Skeletal muscle satellite cell (primary cell): Measurements from ENCODE around the gene TXNRD3.

Source experiments
- H3K27me3 ChIP-seq: 2 replicates; pipeline ENCODE4 v1.7.0; 2013; ENCODE audit warnings: low read length; ENCODE audit not compliant: control insufficient read depth, insufficient read depth
- H3K36me3 ChIP-seq: 2 replicates; pipeline ENCODE4 v1.7.0; 2013; ENCODE audit warnings: mild to moderate bottlenecking, control low read depth, low read length; ENCODE audit not compliant: insufficient read depth
- H3K4me1 ChIP-seq: 2 replicates; pipeline ENCODE4 v1.7.0; 2013; ENCODE audit warnings: low read length; ENCODE audit not compliant: control insufficient read depth, insufficient read depth
- H3K4me2 ChIP-seq: 2 replicates; pipeline ENCODE4 v1.7.0; 2013; ENCODE audit warnings: mild to moderate bottlenecking, low read length
- H3K4me3 ChIP-seq: 2 replicates; pipeline ENCODE4 v1.7.0; 2013; ENCODE audit warnings: low read length
- H3K9ac ChIP-seq: 2 replicates; pipeline ENCODE4 v1.7.0; 2013; ENCODE audit warnings: mild to moderate bottlenecking, low read depth, low read length, moderate library complexity
- H3K9me3 ChIP-seq: replicated peaks from 2 replicates; pipeline ENCODE4 v1.7.0; 2013; ENCODE audit warnings: mild to moderate bottlenecking, control low read depth, low read length

TXNRD3 gene

GRCh38 chr3:126577261-126577660 is 77.7 kb downstream of the TXNRD3 start:
- Histone ChIP-seq H3K4me1 (no peaks in the 10 kb centered on the region), H3K27me3 (peaks cover 11% of the 10 kb centered on the region), H3K9me3 (no peaks in the 10 kb centered on the region), H3K9ac (no peak overlapping the region), H3K36me3 (no peaks in the 10 kb centered on the region), H3K4me2 (no peak overlapping the region), H3K4me3 (no peak overlapping the region)

- H3K4me2 ChIP-seq = no peak overlapping the region
- H3K36me3 ChIP-seq = no peaks in the 10 kb centered on the region
- no peak overlapping the region for H3K9ac ChIP-seq
- H3K9me3 ChIP-seq = no peaks in the 10 kb centered on the region
- H3K4me1 ChIP-seq = no peaks in the 10 kb centered on the region
- H3K27me3 ChIP-seq = peaks cover 11% of the 10 kb centered on the region
- no peak overlapping the region for H3K4me3 ChIP-seq
Observed at GRCh38 chr3:126573492-126574117, 81.3 kb downstream of the TXNRD3 start.

GRCh38 chr3:126571078-126571477 is 83.8 kb downstream of the TXNRD3 start:
- Histone ChIP-seq H3K27me3 (peaks cover 29% of the 10 kb centered on the region), H3K4me3 (no peak overlapping the region), H3K36me3 (no peaks in the 10 kb centered on the region), H3K4me1 (no peaks in the 10 kb centered on the region), H3K9me3 (no peaks in the 10 kb centered on the region), H3K4me2 (no peak overlapping the region), H3K9ac (no peak overlapping the region)

GRCh38 chr3:126570103-126570541 is 84.8 kb downstream of the TXNRD3 start:
- H3K4me1 ChIP-seq = no peaks in the 10 kb centered on the region
- H3K4me2 ChIP-seq = no peak overlapping the region
- H3K4me3 ChIP-seq = no peak overlapping the region
- H3K36me3 ChIP-seq = no peaks in the 10 kb centered on the region
- H3K9me3 ChIP-seq = no peaks in the 10 kb centered on the region
- H3K27me3 ChIP-seq = peaks cover 39% of the 10 kb centered on the region
- H3K9ac ChIP-seq = no peak overlapping the region

GRCh38 chr3:126569390-126569975 is 85.4 kb downstream of the TXNRD3 start:
- no peaks in the 10 kb centered on the region for H3K9me3 ChIP-seq
- H3K4me2 ChIP-seq = no peak overlapping the region
- no peak overlapping the region for H3K9ac ChIP-seq
- no peak overlapping the region for H3K4me3 ChIP-seq
- H3K4me1 ChIP-seq = no peaks in the 10 kb centered on the region
- H3K27me3 ChIP-seq = peaks cover 43% of the 10 kb centered on the region
- H3K36me3 ChIP-seq = no peaks in the 10 kb centered on the region

DNA sequence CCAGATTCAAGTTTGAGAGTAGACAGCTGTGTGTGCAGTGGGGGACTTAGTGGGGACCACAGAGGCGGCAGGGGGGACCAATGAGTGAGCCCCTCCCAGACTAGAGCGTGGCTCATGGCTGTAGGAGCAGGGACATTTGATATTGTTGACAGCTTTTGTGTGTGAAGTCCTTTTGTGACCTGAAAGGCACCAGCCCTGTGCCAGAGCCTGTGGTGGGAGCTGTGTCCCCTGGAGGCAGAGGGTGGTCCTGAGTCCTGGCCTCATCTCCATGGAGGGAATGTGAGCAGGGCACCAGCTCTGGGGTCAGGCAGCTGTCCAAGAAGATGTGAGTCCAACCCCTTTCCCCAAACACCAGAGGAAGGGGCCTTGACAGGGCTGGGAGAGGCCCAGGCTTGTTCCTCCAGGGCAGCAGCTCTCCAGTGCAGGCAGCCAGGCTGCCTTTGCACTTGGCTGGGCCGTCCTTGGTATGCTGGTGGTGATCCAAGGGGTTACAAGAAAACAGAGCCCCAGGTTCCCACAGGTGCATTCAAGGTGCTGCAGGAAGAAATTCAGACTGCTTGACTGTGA is 86.1 kb downstream of the TXNRD3 start:
- peaks cover 50% of the 10 kb centered on the region for H3K27me3 ChIP-seq
- H3K4me1 ChIP-seq = no peaks in the 10 kb centered on the region
- H3K4me3 ChIP-seq = no peak overlapping the region
- H3K9me3 ChIP-seq = no peaks in the 10 kb centered on the region
- no peaks in the 10 kb centered on the region for H3K36me3 ChIP-seq
- no peak overlapping the region for H3K9ac ChIP-seq
- H3K4me2 ChIP-seq = no peak overlapping the region

GRCh38 chr3:126567696-126568438 is 87.1 kb downstream of the TXNRD3 start:
- Histone ChIP-seq H3K27me3 (peaks cover 55% of the 10 kb centered on the region), H3K4me1 (no peaks in the 10 kb centered on the region), H3K4me2 (no peak overlapping the region), H3K9me3 (no peaks in the 10 kb centered on the region), H3K9ac (no peak overlapping the region), H3K4me3 (no peak overlapping the region), H3K36me3 (no peaks in the 10 kb centered on the region)

DNA sequence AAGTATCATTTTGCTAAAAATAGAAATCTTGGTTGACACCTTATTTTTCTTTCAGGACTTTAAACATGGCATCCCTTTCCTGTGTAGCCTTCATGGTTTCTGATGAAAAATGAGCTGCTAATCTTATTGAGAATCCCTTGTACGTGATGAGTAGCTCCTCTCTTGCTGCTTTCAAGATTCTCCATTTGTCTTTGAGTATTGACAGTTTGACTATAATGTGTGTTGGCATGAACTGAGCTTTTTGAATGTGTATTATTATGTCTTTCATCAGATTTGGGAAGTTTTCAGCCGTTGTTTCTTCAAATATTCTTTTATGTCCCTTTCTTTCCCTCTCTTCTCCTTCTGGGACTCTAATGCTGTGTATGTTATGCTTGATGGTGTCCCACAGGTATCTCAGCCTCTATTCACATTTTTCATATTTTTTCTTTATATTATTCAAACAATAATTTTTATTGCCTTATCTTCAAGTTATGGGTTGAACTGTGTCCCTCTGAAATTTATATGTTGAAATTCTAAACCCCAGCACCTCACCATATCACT is 92.1 kb downstream of the TXNRD3 start:
- Histone ChIP-seq H3K27me3 (peaks cover 84% of the 10 kb centered on the region), H3K36me3 (no peaks in the 10 kb centered on the region), H3K4me1 (no peaks in the 10 kb centered on the region), H3K9me3 (no peaks in the 10 kb centered on the region), H3K9ac (no peak overlapping the region), H3K4me3 (no peak overlapping the region), H3K4me2 (no peak overlapping the region)

DNA sequence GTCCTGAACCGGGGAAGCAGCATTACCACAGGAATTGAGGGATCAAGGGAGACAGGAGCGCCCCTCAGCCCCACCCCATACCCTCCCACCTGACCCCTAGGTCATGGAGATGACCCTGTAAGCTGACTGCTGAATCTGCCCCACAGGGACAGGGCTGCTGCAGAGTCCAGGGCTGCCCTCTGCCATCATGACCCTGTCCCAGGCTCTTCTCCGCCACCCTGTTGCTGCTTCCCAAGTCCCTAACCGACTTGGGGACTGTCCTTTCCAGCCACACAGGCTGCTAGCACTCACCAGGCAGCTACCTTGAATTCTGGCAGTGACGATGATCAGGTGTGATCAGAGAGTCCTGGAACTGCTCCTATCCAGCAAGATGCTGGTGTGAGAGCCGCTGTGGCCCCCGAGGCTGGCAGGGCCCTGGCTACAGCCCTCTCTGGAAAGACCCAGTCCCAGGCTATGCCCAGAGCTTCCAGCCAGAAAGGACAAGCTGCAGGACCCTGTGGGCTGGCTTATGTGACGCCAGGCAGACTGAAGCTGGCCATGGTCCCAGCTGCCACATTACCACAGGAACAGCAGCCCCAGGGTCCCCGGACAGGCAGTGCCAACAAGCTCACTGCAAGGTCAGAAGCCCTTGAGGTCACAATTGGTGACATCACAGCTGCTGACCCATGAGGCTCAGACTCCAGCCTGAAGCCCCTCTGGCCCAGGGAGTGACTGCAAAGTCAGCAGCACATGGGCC is 96.4 kb downstream of the TXNRD3 start, which contains the start of gene C3orf22:
TSS of gene C3orf22 (minus strand) at position 597 of the 736 bp plus-strand sequence. CDS start 5,542 bp downstream, outside the sequence.
- no peak within 1 kb of the TSS for H3K4me3 ChIP-seq
- no peaks in the 10 kb centered on the region for H3K4me1 ChIP-seq
- no peaks in the 10 kb centered on the region for H3K9me3 ChIP-seq
- H3K27me3 ChIP-seq = peaks cover 61% of the 10 kb centered on the region
- no peaks in the 10 kb centered on the region for H3K36me3 ChIP-seq
- no peak within 1 kb of the TSS for H3K4me2 ChIP-seq
- no peak within 1 kb of the TSS for H3K9ac ChIP-seq

DNA sequence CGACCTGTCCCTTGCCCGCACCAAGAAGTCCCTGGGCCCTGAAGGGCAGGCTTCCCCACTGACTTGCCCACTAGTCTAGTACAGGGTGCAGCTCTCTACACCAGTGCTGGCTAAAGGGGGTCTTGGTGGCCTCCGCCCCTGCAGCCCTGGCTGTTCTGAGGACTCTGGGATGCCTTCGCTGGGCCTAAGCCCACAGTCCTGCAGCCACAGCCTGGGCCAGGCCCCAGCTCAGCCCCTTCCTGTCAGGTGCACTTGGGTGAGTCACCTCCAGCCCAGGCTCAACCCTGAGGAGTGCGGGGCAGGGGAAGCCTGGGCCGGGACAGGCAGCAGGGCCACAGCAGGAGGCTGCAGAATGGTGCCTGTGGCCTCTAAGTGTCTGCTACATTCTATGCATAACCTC is 97.2 kb downstream of the TXNRD3 start:
- Histone ChIP-seq H3K4me3 (no peak overlapping the region), H3K36me3 (no peaks in the 10 kb centered on the region), H3K4me1 (no peaks in the 10 kb centered on the region), H3K9me3 (no peaks in the 10 kb centered on the region), H3K9ac (no peak overlapping the region), H3K27me3 (peaks cover 60% of the 10 kb centered on the region), H3K4me2 (no peak overlapping the region)

DNA sequence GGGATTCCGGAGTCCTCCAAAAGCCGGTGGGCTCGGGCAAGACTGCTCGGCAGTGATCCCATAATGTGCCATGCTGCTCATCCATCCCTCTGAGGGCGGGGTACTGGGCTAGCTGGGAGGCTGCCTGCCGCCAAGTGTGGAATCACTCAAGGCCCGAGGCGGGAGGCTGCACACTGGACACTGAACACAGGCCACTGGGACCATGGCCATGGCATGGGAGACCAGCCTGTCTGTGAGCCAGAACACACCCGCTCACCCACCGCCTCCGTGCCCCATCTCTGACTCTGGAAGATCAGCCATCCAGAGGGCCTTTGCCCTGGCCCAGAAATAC is 97.5 kb downstream of the TXNRD3 start:
- Histone ChIP-seq H3K4me2 (no peak overlapping the region), H3K9me3 (no peaks in the 10 kb centered on the region), H3K4me3 (no peak overlapping the region), H3K36me3 (no peaks in the 10 kb centered on the region), H3K4me1 (no peaks in the 10 kb centered on the region), H3K9ac (no peak overlapping the region), H3K27me3 (peaks cover 62% of the 10 kb centered on the region)
